K562 (cell line): Measurements from ENCODE around the gene TYW5. TPM values are rescaled to one million over a fixed set of nuclear protein-coding genes. Genes with fewer than 3 reads are reported as not detected.

Experiments used
- ATAC-seq: fragments of 200-7000 bp; cut with Tn5 transposase; 3 replicates; pipeline ENCODE4 v1.9.1; 2020; ENCODE audit warnings: moderate library complexity
- BruUV-seq: library from RNA; stranded (reverse); fragments of 400-500 nt; replicated peaks from 2 replicates; lab custom pipeline; 2021; lab: Mats Ljungman, UMichigan
- CTCF ChIA-PET: fragments of 300-600 bp; formaldehyde crosslinking; extraction: SDS; loops from one replicate; lab custom pipeline; 2021; ENCODE audit warnings: low intra/inter-chr PET ratio; lab: Yijun Ruan, JAX
- POLR2A ChIA-PET: fragments of 300-600, 350-650 bp; sonication (Branson Sonifier 250); formaldehyde crosslinking; extraction: SDS; loops from one replicate; lab custom pipeline; 2021; ENCODE audit warnings: antibody characterized with exemption, inconsistent platforms; lab: Yijun Ruan, JAX
- DNase-seq, 4 experiments: peaks; one replicate each; pipeline versions ENCODE4 v3.0.0 to v3.0.0-alpha.2; 2011 to 2018; ENCODE audit warnings: low spot score in 3 of 4, mixed read lengths in 3 of 4; ENCODE audit errors: extremely low read depth in 1 of 4
- FAIRE-seq: peaks from 2 replicates; lab custom pipeline; 2011; peaks lifted over from hg19 to GRCh38; lab: Jason Lieb, UNC
- H2AFZ ChIP-seq: 2 replicates; pipeline ENCODE4 v1.6.0; 2011; ENCODE audit warnings: low read depth, low read length, control low read depth, inconsistent platforms
- H3K27ac ChIP-seq: fragments of 200-600 bp; 3 replicates; pipeline ENCODE4 v1.8.0; 2011; ENCODE audit warnings: low read depth, mild to moderate bottlenecking, control low read depth, inconsistent platforms, low read length, moderate library complexity, mixed read lengths; ENCODE audit errors: extremely low read depth
- H3K27me3 ChIP-seq, 2 experiments: fragments of 300-600 bp in 1 of 2; 2 replicates in 1 of 2; 3 replicates in 1 of 2; pipeline versions ENCODE4 v1.6.0 to v1.8.0; 2011; ENCODE audit warnings: inconsistent platforms in 2 of 2, low read length in 2 of 2, mild to moderate bottlenecking in 1 of 2, mixed read lengths in 1 of 2, moderate library complexity in 1 of 2; ENCODE audit not compliant: control insufficient read depth in 2 of 2, insufficient read depth in 2 of 2
- H3K36me3 ChIP-seq: fragments of 300-600 bp; 3 replicates; pipeline ENCODE4 v1.8.0; 2011; ENCODE audit warnings: mild to moderate bottlenecking, low read length, inconsistent platforms; ENCODE audit not compliant: control insufficient read depth, insufficient read depth
- H3K4me1 ChIP-seq, 2 experiments: fragments of 200-600 bp in 1 of 2; replicated peaks in 1 of 2; 2 replicates in 1 of 2; 3 replicates in 1 of 2; pipeline versions ENCODE4 v1.5.1 to v1.8.0; 2011; ENCODE audit warnings: inconsistent platforms in 2 of 2, low read length in 2 of 2, mild to moderate bottlenecking in 1 of 2, mixed read lengths in 1 of 2, moderate library complexity in 1 of 2; ENCODE audit not compliant: control insufficient read depth in 2 of 2, insufficient read depth in 2 of 2
- H3K4me2 ChIP-seq: 2 replicates; pipeline ENCODE4 v1.6.1; 2011; ENCODE audit warnings: low read length, control low read depth, inconsistent platforms, mixed read lengths; ENCODE audit not compliant: insufficient read depth
- H3K4me3 ChIP-seq: fragments of 200-600 bp; sonication (generic), shearing (Covaris generic); 2 replicates; pipeline ENCODE4 v1.5.1; 2016; ENCODE audit warnings: control low read depth, inconsistent platforms
- H3K79me2 ChIP-seq: fragments of 200-600 bp; 3 replicates; pipeline ENCODE4 v1.8.0; 2011; ENCODE audit warnings: low read length, inconsistent platforms; ENCODE audit not compliant: control insufficient read depth, insufficient read depth
- H3K9ac ChIP-seq, 2 experiments: 2 replicates each; pipeline versions ENCODE4 v1.6.0 to v1.6.1; 2011; ENCODE audit warnings: low read depth in 2 of 2, low read length in 2 of 2, control low read depth in 1 of 2, inconsistent platforms in 1 of 2, mild to moderate bottlenecking in 1 of 2, mixed read lengths in 1 of 2; ENCODE audit not compliant: insufficient read depth in 1 of 2
- H3K9me1 ChIP-seq: one replicate; pipeline ENCODE4 v1.6.0; 2011; ENCODE audit warnings: inconsistent platforms, mild to moderate bottlenecking, low read length, moderate library complexity; ENCODE audit not compliant: control insufficient read depth, insufficient read depth
- H3K9me3 ChIP-seq: replicated peaks from 2 replicates; pipeline ENCODE4 v1.5.1; 2011; ENCODE audit warnings: low read depth, low read length, inconsistent platforms; ENCODE audit not compliant: control insufficient read depth, insufficient read depth
- H4K20me1 ChIP-seq: replicated peaks from 2 replicates; pipeline ENCODE4 v1.6.1; 2011; ENCODE audit warnings: low read length, inconsistent platforms, mixed read lengths; ENCODE audit not compliant: control insufficient read depth, insufficient read depth
- WGBS: fragments of 100-300 bp; shearing (Covaris generic); methylation state at CpG from one replicate; pipeline ENCODE4 v1.1.6; 2016; ENCODE audit warnings: low coverage, mixed read lengths; ENCODE audit not compliant: insufficient coverage; ENCODE audit errors: missing lambda C conversion rate; 5-methylcytosine and 5-hydroxymethylcytosine counted together
- in situ Hi-C: fragments of 300-500 bp; cut with MboI; formaldehyde crosslinking; loops from 4 replicates; pipeline ENCODE4 v1.15.0; 2018; ENCODE audit warnings: inconsistent platforms, mixed read lengths
- intact Hi-C: fragments of 100-400 bp; cut with micrococcal nuclease; formaldehyde crosslinking; loops from 2 replicates; pipeline ENCODE4 v1.14.2; 2022
- polyA plus RNA-seq, 8 experiments: library from polyadenylated mRNA; depleted of rRNA in 4 of 8; stranded (reverse) in 5 of 8; unstranded in 3 of 8; fragments of >200 nt; fragmentation: Nextera tagmentation in 2 of 8; fragmentation: Illumina TruSeq in 1 of 8; extraction: Ambion mirVana in 2 of 8; extraction: Trizol in 1 of 8; gene quantifications; 2 replicates each; pipeline versions ENCODE4 v1.2.1 to v1.2.3, GENCODE V29; 2011 to 2014; ENCODE audit warnings: inconsistent platforms in 1 of 8, missing spikeins in 1 of 8
- total RNA-seq, 7 experiments: library from RNA; depleted of rRNA in 6 of 7; stranded (reverse); fragments of >200 nt in 6 of 7; fragmentation: Illumina TruSeq in 2 of 7; extraction: Trizol in 2 of 7; gene quantifications; 2 replicates each; pipeline versions ENCODE4 v1.2.1 to v1.2.3, GENCODE V29; 2011 to 2021; ENCODE audit warnings: low replicate concordance in 1 of 7
- TF ChIP-seq, protein P1 (sequence below): fragments of 450-650 bp; IDR thresholded peaks from 2 replicates; pipeline ENCODE4 v1.6.1; 2016; ENCODE audit warnings: low read depth
- TF ChIP-seq, protein P2 (sequence below): sonication (generic); formaldehyde crosslinking; IDR thresholded peaks from 2 replicates; pipeline ENCODE4 v1.9.0; 2022; ENCODE audit warnings: mild to moderate bottlenecking, missing genetic modification reagents

Gene TYW5
- total and polyA plus RNA-seq, 9 of the 15 experiments (the other 6 are each of a cell fraction or from before 2014, with no cell fraction given): 3.6 to 7.7 (median 4.6) TPM

DNA sequence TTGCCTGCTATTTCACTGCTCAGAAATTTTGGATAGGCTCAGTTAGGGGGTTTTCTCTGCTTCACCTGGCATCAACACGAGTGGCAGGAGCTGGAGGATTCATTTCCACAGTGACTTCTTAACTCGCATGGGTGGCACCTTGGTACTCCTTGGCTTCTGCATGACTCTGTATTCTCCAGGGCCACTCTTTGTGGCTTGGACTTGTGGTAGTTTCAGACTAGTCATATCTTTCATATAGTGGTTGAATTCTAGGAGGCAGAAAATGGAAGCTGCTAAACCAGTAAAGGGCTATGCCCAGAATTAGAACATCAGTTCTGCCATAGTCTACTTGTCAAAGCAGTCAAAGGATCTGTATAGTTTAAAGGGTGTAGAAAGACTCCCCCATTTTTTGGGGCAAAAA, 6.9 kb upstream of the TYW5 start (continued):
- TF ChIP-seq, protein P1, sequence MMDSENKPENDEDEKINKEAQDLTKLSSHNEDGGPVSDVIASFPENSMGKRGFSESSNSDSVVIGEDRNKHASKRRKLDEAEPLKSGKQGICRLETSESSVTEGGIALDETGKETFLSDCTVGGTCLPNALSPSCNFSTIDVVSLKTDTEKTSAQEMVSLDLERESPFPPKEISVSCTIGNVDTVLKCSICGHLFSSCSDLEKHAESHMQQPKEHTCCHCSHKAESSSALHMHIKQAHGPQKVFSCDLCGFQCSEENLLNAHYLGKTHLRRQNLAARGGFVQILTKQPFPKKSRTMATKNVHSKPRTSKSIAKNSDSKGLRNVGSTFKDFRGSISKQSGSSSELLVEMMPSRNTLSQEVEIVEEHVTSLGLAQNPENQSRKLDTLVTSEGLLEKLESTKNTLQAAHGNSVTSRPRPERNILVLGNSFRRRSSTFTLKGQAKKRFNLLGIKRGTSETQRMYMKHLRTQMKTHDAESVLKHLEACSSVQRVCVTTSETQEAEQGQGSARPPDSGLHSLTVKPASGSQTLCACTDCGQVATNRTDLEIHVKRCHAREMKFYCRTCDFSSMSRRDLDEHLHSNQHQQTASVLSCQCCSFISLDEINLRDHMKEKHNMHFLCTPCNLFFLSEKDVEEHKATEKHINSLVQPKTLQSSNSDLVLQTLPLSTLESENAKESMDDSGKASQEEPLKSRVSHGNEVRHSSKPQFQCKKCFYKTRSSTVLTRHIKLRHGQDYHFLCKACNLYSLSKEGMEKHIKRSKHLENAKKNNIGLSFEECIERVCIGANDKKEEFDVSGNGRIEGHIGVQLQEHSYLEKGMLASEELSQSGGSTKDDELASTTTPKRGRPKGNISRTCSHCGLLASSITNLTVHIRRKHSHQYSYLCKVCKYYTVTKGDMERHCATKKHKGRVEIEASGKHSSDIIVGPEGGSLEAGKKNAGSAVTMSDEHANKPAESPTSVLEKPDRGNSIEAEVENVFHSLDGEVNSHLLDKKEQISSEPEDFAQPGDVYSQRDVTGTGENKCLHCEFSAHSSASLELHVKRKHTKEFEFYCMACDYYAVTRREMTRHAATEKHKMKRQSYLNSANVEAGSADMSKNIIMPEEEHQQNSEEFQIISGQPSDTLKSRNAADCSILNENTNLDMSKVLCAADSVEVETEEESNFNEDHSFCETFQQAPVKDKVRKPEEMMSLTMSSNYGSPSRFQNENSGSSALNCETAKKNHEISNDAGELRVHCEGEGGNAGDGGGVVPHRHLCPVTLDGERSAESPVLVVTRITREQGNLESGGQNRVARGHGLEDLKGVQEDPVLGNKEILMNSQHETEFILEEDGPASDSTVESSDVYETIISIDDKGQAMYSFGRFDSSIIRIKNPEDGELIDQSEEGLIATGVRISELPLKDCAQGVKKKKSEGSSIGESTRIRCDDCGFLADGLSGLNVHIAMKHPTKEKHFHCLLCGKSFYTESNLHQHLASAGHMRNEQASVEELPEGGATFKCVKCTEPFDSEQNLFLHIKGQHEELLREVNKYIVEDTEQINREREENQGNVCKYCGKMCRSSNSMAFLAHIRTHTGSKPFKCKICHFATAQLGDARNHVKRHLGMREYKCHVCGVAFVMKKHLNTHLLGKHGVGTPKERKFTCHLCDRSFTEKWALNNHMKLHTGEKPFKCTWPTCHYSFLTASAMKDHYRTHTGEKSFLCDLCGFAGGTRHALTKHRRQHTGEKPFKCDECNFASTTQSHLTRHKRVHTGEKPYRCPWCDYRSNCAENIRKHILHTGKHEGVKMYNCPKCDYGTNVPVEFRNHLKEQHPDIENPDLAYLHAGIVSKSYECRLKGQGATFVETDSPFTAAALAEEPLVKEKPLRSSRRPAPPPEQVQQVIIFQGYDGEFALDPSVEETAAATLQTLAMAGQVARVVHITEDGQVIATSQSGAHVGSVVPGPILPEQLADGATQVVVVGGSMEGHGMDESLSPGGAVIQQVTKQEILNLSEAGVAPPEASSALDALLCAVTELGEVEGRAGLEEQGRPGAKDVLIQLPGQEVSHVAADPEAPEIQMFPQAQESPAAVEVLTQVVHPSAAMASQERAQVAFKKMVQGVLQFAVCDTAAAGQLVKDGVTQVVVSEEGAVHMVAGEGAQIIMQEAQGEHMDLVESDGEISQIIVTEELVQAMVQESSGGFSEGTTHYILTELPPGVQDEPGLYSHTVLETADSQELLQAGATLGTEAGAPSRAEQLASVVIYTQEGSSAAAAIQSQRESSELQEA: no peak

DNA sequence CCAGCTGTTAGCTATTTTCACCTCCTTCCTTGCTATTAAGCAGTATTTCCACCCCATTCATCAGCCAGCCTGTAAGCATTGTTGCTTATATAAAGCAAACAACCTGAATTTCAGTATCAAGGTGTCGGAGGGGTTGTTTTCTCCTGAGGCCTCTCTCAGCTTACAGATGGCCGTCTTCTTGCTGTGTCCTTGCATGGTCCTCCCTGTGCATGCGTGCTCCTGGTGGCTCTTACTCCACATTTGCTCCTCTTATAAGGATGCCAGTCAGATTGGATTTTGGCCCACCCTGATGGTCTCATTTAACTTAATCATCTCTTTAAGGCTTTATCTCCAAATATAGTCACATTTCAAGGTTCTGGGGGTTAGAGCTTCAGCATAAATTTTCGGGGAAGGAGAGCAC, 2.7 kb upstream of the TYW5 start:
- H3K4me2 ChIP-seq: no peak overlapping the region

More for the DNA sequence above, 2.7 kb upstream of the TYW5 start:
- CTCF ChIA-PET: no interaction called here
- Histone ChIP-seq H4K20me1 (no peaks in the 10 kb centered on the region), H3K79me2 (peaks cover 65% of the 10 kb centered on the region), H3K36me3 (peaks cover 52% of the 10 kb centered on the region), H3K9me1 (no peaks in the 10 kb centered on the region), H2AFZ (no peak overlapping the region), H3K4me3 (no peak overlapping the region), H3K4me1 (peaks cover 2 to 11% of the 10 kb centered on the region in 2 experiments; a peak in 3 of 5 replicates), H3K27me3 (no peaks in the 10 kb centered on the region), H3K9me3 (no peaks in the 10 kb centered on the region), H3K9ac (no peak overlapping the region), H3K27ac (no peak overlapping the region)
- TF ChIP-seq, protein P2, sequence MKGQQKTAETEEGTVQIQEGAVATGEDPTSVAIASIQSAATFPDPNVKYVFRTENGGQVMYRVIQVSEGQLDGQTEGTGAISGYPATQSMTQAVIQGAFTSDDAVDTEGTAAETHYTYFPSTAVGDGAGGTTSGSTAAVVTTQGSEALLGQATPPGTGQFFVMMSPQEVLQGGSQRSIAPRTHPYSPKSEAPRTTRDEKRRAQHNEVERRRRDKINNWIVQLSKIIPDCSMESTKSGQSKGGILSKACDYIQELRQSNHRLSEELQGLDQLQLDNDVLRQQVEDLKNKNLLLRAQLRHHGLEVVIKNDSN (CRISPR knock-in tag): no peak
- WGBS: 92% methylated on average over 3 of the region's 4 CpGs
- no peak for FAIRE-seq
- in situ Hi-C loops: loop anchor here (25.0 kb wide), 1 partner anchor 1254 kb away; no protein-coding TSS in a partner anchor
- intact Hi-C loops: no loop called here
- no TSS peak for BruUV-seq
- no peak for DNase-seq
- no peak for ATAC-seq
- POLR2A ChIA-PET: no interaction called here
